GM18502 (cell line): ENCODE measurements around the gene MPZL2.
A peak's percentile ranks its signal among the peaks of the same experiment; 100 is the strongest.

Source experiments
- ATAC-seq: cut with Tn5 transposase; IDR thresholded peaks from one replicate; pipeline ENCODE4 v1.9.1; 2021; ENCODE audit warnings: mild to moderate bottlenecking; ENCODE audit not compliant: unreplicated experiment, poor library complexity

The MPZL2 gene

GRCh38 chr11:118243993-118244762, 19.9 kb downstream of the MPZL2 start:
- ATAC-seq, result no peak

GRCh38 chr11:118243161-118243560, 20.9 kb downstream of the MPZL2 start:
- no peak for ATAC-seq

GRCh38 chr11:118241764-118242098, 22.4 kb downstream of the MPZL2 start:
- no peak for ATAC-seq

GRCh38 chr11:118240999-118241763, 22.9 kb downstream of the MPZL2 start:
- ATAC-seq, result peak; percentile 83

- no peak for ATAC-seq
These were observed 24.4 kb downstream of the MPZL2 start for GRCh38 chr11:118239509-118240205.

GRCh38 chr11:118238929-118239328, 25.2 kb downstream of the MPZL2 start:
- ATAC-seq, result no peak

GRCh38 chr11:118238421-118238820, 25.7 kb downstream of the MPZL2 start:
- no peak for ATAC-seq

GRCh38 chr11:118236170-118236569, 27.9 kb downstream of the MPZL2 start:
- ATAC-seq, result no peak

- ATAC-seq, result no peak
These were observed 29.3 kb downstream of the MPZL2 start for GRCh38 chr11:118234833-118235232.

GRCh38 chr11:118233850-118234249, 30.2 kb downstream of the MPZL2 start:
- no peak for ATAC-seq

GRCh38 chr11:118233377-118233776, 30.7 kb downstream of the MPZL2 start:
- ATAC-seq, result no peak

GRCh38 chr11:118232659-118233058, 31.4 kb downstream of the MPZL2 start:
- ATAC-seq, result no peak

GRCh38 chr11:118231461-118231860, 32.6 kb downstream of the MPZL2 start:
- no peak for ATAC-seq

GRCh38 chr11:118230088-118230487, 34.0 kb downstream of the MPZL2 start:
- ATAC-seq, result no peak

GRCh38 chr11:118229274-118229847, 34.7 kb downstream of the MPZL2 start:
- no peak for ATAC-seq

GRCh38 chr11:118227865-118228785, 36.0 kb downstream of the MPZL2 start:
- ATAC-seq, result peak; percentile 78

- no peak for ATAC-seq
These were observed 37.3 kb downstream of the MPZL2 start for GRCh38 chr11:118226781-118227180.

- no peak for ATAC-seq
These were observed 37.8 kb downstream of the MPZL2 start for GRCh38 chr11:118226296-118226695.

GRCh38 chr11:118224511-118225188, 39.4 kb downstream of the MPZL2 start, which contains the start of gene JAML:
TSS of gene JAML (minus strand) at chr11:118225011. CDS start at chr11:118214866, 10,145 bp downstream.
- no peak for ATAC-seq
